Osteocyte (in vitro differentiated cells): ENCODE measurements around the gene SMIM44. TPM values are rescaled to one million over a fixed set of nuclear protein-coding genes. Genes with fewer than 3 reads are reported as not detected.

ENCODE experiments used
- DNase-seq: peaks from one replicate; pipeline ENCODE4 v3.0.0; 2021; ENCODE audit warnings: mixed read lengths; ENCODE audit not compliant: unreplicated experiment; ENCODE audit errors: extremely low spot score
- H3K27ac Mint-ChIP-seq: one replicate; pipeline ENCODE4 v1.8.0; 2021; ENCODE audit warnings: mild to moderate bottlenecking, mixed read lengths; ENCODE audit not compliant: unreplicated experiment
- H3K27me3 Mint-ChIP-seq: one replicate; pipeline ENCODE4 v1.8.0; 2021; ENCODE audit warnings: mixed read lengths; ENCODE audit not compliant: unreplicated experiment
- H3K36me3 Mint-ChIP-seq: one replicate; pipeline ENCODE4 v1.8.0; 2021; ENCODE audit warnings: mixed read lengths; ENCODE audit not compliant: unreplicated experiment
- H3K4me1 Mint-ChIP-seq: one replicate; pipeline ENCODE4 v1.8.0; 2021; ENCODE audit warnings: mixed read lengths; ENCODE audit not compliant: unreplicated experiment
- H3K4me3 Mint-ChIP-seq: one replicate; pipeline ENCODE4 v1.8.0; 2021; ENCODE audit warnings: mild to moderate bottlenecking, moderate library complexity, mixed read lengths; ENCODE audit not compliant: unreplicated experiment
- H3K9me3 Mint-ChIP-seq: one replicate; pipeline ENCODE4 v1.8.0; 2021; ENCODE audit warnings: mixed read lengths; ENCODE audit not compliant: unreplicated experiment
- total RNA-seq: library from RNA; stranded (reverse); gene quantifications from 2 replicates; pipeline ENCODE4 v1.2.1, GENCODE V29; 2021
- TF ChIP-seq, protein P1 (sequence below): fragments of 200-600 bp; sonication (generic); IDR thresholded peaks from 2 replicates; pipeline ENCODE4 v1.5.0; 2021; ENCODE audit warnings: antibody characterized with exemption, mild to moderate bottlenecking, moderate library complexity

SMIM44 gene
- total RNA-seq, 1 donor from 2014 or later = not detected

DNA sequence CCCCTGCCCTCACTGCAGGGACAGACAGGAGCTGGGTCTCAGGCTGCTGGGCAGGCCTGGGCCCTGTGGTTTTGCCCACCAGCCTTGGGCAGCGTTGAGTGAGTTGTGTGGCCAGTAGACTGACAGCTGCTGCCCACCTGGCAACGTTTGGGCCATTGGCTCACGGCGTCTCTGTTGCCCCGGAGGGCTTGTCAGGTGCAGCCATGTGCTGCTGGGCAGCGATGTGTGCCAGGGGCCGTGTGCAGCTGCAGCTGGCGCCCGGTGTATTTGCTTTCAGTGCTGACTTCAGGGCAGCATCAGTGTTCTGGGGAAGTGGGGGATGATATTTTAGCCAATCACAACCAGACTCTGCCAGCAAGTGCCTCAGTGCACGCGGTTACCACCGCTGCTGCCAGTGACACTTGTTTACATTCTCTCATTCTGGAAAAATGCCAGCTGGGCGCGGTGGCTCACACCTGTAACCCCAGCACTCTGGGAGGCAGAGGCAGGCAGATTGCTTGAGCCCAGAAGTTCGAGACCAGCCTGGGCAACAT is 33.5 kb upstream of the SMIM44 start:
- peaks cover 2% of the 10 kb centered on the region for H3K36me3 Mint-ChIP-seq
- H3K27me3 Mint-ChIP-seq = no peaks in the 10 kb centered on the region
- peaks cover 28% of the 10 kb centered on the region for H3K4me1 Mint-ChIP-seq
- no peaks in the 10 kb centered on the region for H3K9me3 Mint-ChIP-seq
- no peak for DNase-seq
- H3K4me3 Mint-ChIP-seq = no peak overlapping the region
- TF ChIP-seq, protein P1, sequence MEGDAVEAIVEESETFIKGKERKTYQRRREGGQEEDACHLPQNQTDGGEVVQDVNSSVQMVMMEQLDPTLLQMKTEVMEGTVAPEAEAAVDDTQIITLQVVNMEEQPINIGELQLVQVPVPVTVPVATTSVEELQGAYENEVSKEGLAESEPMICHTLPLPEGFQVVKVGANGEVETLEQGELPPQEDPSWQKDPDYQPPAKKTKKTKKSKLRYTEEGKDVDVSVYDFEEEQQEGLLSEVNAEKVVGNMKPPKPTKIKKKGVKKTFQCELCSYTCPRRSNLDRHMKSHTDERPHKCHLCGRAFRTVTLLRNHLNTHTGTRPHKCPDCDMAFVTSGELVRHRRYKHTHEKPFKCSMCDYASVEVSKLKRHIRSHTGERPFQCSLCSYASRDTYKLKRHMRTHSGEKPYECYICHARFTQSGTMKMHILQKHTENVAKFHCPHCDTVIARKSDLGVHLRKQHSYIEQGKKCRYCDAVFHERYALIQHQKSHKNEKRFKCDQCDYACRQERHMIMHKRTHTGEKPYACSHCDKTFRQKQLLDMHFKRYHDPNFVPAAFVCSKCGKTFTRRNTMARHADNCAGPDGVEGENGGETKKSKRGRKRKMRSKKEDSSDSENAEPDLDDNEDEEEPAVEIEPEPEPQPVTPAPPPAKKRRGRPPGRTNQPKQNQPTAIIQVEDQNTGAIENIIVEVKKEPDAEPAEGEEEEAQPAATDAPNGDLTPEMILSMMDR = no peak
- no peak overlapping the region for H3K27ac Mint-ChIP-seq

- no peaks in the 10 kb centered on the region for H3K9me3 Mint-ChIP-seq
- peaks cover 2% of the 10 kb centered on the region for H3K36me3 Mint-ChIP-seq
- H3K27ac Mint-ChIP-seq = peak overlapping the region; percentile 41
- no peaks in the 10 kb centered on the region for H3K27me3 Mint-ChIP-seq
- H3K4me1 Mint-ChIP-seq = peaks cover 31% of the 10 kb centered on the region
- DNase-seq = no peak
- TF ChIP-seq, protein P1 = no peak
- no peak overlapping the region for H3K4me3 Mint-ChIP-seq
Observed at GRCh38 chr19:3515891-3516422, 32.7 kb upstream of the SMIM44 start.

GRCh38 chr19:3514930-3515329 is 31.7 kb upstream of the SMIM44 start:
- Mint-ChIP-seq H3K9me3 (no peaks in the 10 kb centered on the region), H3K27me3 (no peaks in the 10 kb centered on the region), H3K4me3 (no peak overlapping the region), H3K4me1 (peaks cover 31% of the 10 kb centered on the region), H3K27ac (peak overlapping the region; percentile 59), H3K36me3 (peaks cover 3% of the 10 kb centered on the region)
- DNase-seq = no peak
- TF ChIP-seq, protein P1 = no peak

GRCh38 chr19:3513229-3514140 is 30.2 kb upstream of the SMIM44 start:
- Mint-ChIP-seq H3K4me3 (no peak overlapping the region), H3K4me1 (peaks cover 41% of the 10 kb centered on the region), H3K27ac (peak overlapping the region; percentile 38), H3K27me3 (no peaks in the 10 kb centered on the region), H3K36me3 (peaks cover 8% of the 10 kb centered on the region), H3K9me3 (no peaks in the 10 kb centered on the region)
- DNase-seq = no peak
- TF ChIP-seq, protein P1 = peak; percentile 8

DNA sequence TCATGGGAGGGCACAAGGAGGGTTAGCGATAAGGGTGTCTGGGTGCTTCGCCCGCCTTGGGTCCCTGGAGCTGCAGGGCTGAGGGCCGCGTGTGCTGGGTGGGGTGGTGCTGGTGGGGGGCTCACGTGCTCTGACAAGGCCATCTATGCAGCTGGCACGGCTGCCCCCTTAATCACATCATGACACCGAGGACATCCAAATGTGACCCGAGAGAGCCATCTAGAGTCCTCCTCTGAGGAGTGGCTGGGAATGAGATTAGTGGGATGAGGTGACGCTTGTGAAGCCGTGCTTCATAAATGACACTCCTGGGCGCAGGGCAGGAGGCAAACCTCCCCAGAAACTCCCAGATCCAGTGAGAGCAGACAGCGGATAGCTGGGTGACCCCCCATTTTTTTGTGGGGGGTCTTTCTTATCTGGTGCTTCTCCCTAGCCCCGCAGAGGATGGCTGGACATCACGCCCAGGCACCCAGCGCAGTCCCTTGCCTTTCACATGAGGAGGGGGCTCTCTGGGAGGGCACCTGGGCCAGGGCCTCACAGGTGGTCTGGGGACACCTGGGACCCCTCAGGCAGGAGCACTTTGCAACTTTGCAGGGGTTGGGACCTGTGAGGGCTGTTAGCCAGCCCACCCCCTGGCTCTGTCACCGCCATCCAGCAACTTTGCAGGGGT is 29.5 kb upstream of the SMIM44 start:
- H3K4me3 Mint-ChIP-seq = no peak overlapping the region
- H3K27ac Mint-ChIP-seq = no peak overlapping the region
- no peak for DNase-seq
- TF ChIP-seq, protein P1 = no peak
- H3K27me3 Mint-ChIP-seq = no peaks in the 10 kb centered on the region
- H3K9me3 Mint-ChIP-seq = no peaks in the 10 kb centered on the region
- H3K36me3 Mint-ChIP-seq = peaks cover 10% of the 10 kb centered on the region
- peaks cover 46% of the 10 kb centered on the region for H3K4me1 Mint-ChIP-seq
